HG03354 (cell line): ENCODE measurements around the gene EMID1.

ENCODE experiments used
- ATAC-seq: cut with Tn5 transposase; IDR thresholded peaks from one replicate; pipeline ENCODE4 v1.9.1; 2021; ENCODE audit warnings: mild to moderate bottlenecking; ENCODE audit not compliant: unreplicated experiment, poor library complexity, severe bottlenecking

The EMID1 gene

DNA sequence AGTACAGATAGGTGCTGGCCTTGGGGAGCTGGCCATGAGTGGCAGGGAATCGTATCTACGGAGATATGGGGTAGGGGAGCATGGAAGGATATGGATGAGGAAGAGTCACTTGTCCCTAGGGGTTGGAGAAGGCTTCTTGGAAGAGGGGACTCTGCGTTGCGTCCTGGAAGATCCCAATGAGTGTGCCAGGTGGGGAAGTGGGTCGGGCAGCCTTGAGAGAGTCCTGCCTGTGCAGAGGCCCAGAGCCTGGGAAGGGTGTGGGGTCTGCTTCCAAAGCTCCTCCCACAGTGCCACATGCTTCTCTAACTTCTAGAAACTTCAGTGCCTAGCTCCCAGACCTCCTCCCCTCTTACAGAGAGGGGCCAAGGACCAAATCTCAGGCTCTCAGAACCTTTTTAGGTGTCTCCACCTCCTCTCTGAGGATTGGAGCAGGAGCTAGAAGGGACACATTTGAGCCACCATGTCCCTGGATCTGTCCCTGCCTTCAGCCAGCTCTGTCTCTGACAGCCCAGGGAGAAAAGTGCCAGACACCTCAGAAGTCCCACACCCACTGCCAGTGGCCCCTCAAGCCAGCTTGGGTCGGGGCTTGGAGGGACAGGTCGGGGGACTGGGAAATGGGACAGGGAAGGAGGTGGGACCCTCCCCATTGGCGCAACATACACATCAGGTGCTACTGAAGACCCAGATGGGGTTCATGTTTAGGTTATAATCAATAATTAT lies 51.1 kb downstream of the EMID1 start:
- no peak for ATAC-seq

DNA sequence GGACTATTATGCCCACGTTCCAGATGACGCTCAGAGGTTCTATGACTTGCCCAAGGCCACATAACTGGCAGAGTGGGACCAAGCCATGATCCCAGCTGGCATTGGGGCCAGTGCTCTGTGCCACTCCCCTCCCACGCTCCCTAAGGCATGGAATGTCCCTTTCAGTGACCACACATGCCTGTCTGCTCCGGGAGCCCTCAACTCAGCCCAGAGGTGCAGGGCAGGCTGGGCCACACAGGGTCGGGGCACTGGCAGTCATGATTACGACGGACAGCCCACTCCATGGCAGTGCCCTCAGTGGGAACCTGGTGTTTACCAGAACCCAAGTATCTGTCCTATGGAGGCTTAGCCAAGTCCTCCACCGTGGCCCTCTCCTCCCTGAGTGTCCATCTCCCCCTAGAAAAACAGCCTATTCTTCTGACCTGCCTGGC lies 52.1 kb downstream of the EMID1 start:
- ATAC-seq = no peak

DNA sequence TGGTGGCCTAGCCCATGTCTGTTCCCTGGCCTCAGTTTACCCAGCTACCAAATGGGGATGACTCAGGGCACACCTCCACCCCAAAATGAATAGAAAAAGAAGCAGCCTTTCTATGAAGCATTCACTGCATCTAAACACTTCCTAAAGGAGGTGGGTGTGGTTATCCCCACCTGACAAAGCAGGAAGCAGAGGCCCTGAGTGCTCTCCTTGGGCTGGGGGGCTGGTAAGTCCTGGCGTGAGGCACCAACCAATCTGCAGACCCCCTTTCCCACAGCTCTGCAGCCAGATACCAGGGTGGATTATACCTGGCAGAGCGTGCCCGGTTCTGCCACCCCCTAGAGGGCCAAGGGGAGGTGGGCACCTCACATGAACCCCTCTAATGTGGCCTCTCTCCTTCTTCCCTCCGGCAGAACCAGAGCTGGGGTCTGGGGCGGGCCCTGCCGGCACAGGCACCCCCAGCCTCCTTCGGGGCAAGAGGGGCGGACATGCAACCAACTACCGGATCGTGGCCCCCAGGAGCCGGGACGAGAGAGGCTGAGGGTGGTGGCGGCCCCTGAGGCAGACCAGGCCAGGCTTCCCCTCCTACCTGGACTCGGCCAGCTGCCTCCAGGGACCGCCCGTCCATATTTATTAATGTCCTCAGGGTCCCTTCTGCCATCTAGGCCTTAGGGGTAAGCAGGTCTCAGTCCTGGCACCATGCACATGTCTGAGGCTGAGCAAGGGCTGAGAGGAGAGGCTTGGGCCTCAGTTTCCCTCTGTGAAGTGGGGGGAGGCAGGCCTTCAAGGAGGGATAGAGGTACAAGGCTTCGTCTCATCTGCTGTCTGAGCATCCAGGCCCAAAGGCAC lies 52.9 kb downstream of the EMID1 start:
- no peak for ATAC-seq

DNA sequence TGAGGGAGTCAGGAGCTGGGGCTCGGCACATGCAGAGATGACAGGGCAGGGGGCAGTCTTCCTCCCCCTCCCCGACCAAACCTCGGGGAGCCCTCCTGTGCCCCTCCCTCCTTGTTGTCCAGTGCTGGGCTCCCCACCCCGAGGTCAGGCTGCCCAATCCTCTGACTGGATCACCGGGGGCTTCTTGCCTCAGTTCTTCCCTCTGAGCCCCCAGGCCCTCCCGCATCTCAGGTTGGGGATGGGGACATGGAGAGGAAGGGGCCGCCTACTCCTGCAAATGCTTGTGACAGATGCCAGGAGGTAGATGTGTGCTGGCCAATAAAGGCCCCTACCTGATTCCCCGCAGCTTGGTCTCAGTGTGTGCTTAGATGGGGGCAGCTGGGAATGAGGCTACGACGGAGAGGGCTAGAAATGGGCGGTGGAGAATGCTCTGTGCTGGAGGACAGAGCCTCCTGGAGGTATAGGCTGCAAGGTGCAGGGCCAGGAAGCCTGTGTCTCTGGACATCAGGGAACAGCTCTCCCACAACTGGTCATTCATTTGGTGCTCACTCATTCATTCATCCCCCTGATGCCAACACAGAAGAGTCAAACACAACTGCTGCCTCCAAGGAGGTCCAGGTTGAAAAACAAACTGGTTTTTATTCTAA lies 53.7 kb downstream of the EMID1 start:
- no peak for ATAC-seq

DNA sequence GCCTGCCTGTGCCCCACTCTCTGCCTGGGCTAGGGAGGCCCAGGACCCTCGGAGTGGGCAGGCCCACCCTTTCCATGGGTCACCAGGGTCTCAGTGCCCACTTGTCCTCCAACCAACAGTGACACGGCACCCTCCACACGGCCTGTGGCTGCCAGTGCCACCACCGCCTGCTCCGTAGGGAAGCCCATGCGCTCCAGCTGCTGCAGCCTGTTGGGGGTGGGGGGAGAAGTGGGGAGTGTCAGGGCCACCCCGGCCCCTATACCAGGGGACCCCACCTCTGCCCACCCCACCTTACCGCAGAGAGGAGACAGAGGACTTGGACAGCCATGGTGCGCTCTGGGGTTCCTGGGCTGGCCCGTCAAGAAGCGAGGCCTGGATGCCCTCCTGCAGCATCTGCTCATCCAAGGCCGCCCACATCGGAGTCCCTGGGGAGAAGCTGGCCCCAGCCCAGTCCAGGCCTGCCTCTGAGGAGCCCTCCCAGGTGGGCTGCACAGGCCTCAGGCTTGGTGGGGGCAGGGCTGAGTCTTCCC lies 54.4 kb downstream of the EMID1 start:
- ATAC-seq = no peak

DNA sequence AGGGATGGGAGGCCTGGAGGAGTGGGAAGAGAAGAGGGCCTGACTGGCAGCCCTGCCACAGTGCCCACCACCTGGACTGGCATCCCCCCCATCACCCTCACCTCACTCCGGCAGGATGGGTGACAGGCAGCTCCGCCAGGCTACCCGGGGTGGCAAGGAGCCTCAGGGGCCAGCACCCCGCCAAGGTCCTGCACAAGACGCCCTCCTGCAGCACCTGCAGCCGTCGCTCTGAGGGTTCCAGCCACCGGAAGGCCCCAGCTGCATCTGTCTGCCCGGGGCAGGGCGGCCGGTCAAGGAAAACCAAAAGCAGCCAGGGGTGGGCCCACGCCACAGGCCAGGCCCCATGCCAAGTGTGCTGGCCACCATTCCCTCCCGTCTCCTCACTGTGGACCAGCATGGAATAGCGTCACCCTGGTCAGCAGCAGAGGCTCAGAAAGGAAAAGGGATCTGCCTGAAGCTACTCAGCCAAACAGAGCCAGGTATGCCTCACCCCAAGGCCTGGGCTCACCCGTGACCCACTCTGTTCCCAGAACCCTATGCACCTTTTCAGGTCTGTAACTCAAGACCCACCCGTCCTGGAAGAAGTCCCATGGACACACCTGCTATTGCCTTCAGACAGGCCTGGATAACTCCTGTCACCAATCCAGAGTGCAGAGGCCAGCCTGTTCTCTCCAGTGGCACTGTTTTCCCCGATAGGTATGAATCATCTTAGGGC lies 55.1 kb downstream of the EMID1 start:
- no peak for ATAC-seq

DNA sequence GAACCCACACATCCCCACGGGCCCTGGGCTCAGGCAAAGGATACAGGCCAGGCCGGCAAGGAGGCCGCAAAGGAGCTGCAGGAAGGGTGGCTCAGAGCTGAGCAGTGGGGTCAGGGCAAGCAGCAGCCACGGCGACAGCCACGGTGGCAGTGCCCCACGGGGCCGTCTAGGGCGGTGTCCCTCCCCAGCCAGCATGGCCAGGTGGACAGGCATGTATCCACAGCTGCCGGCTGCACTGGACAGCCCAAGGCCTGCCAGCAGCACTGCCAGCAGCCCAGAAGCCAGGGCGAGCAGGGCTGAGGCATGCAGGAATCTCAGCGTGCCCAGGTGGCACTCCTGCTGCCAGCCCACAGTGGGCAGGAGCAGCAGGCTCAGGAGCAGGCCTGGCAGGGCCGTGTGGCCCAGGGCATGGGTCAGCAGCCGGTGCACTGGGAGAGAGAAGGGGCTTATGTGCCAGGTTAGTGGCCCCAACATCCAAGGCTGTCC lies 58.1 kb downstream of the EMID1 start:
- no peak for ATAC-seq

DNA sequence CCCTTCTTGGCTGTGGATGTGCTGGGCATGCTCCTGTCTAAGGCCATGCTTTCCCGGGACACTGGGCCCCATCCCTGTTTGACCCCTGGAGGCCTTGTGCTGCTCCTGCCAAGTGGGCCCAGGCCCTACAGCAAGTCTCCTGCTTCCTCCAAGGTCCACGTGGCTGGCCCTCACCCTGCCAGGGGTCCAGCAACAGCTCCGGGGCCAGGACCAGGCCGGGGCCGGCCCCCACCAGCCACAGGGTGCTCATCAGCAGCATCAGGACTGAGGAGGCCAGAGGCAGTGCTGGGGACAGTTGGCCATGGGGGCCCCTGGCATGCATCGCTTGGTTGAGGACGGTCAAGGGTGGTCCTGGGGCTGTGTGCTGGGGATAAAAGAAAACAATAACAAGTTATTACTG lies 59.6 kb downstream of the EMID1 start:
- ATAC-seq = no peak

DNA sequence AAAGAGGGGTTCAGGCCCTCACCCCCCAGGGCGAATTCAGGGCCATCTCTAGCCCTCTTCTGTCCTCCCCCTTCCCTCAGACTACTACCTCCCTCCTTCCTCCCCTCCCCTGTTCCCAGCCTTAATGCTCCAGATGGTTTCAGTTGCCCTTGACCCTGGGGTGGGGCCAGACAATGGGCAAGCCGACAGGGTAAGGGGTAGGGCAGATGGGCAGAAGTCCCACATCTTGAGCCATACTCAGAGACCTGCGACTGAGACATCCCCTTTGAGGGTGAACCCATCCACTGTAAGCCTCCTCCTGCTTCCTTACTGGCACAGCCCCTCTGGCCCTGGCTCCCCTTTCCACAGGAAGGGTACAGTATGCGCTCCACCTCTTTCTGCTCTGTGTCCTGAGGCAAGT lies 60.2 kb downstream of the EMID1 start:
- no peak for ATAC-seq

DNA sequence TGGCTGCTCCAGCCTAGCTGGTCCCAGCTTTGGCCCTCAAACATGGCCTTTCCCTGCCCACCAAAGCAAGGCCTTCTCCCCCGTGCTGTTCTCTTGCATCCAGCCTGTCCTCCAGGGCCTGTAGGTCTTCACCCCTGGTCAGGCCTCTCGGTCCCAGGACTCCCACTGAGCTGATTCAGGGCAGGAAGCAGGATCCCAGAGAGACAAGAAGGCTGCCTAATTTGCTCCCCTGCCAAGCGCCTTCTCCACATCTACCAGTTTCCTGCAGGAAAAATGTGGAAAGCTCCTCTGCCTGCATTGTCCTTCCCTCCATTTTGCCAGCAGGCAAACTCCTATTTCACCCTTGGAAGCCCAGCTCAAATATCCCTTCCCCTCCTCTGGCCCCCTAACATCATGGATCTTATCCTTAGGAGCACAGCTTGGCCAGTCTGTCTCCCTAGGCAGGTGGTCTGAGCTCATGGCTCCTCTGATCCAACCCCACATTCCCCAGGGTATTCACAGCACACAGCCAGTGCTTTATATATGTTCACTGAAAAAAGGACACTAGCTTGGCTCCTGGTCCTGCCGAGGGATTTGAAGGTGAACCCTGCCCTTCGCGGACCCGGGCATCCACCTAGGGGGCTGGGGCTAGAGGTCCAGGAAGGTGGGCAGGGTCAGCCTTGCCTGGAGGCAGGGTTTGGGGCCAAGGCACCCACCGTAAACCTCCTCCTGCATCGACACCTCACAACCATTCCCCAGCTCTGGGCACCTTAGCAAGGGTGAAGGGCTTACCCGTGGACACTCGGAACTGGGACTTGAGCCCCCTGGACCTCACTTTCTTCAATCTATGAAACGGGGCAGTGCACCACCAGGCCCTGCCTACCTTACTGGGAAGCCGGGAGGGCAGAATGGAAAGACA lies 61.1 kb downstream of the EMID1 start:
- no peak for ATAC-seq

DNA sequence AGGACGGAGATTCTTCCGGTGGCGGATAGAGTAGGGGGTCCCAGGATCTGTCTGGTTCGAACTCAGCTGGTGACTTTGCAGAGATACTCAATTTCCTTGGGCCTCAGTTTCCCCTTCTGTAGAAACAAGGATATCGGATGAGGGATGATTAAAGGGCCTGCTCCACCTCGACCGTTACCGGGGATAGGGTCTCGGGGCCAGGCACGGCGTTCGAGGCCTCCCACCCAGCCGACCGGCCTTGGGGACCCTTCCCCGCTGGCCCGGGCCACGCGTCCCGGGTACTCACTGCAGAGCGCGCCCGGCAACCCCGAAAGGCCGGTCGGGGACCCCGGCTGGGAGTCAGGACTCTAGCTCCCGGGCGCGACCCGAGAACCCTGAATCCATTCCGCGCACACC lies 61.8 kb downstream of the EMID1 start:
- no peak for ATAC-seq

DNA sequence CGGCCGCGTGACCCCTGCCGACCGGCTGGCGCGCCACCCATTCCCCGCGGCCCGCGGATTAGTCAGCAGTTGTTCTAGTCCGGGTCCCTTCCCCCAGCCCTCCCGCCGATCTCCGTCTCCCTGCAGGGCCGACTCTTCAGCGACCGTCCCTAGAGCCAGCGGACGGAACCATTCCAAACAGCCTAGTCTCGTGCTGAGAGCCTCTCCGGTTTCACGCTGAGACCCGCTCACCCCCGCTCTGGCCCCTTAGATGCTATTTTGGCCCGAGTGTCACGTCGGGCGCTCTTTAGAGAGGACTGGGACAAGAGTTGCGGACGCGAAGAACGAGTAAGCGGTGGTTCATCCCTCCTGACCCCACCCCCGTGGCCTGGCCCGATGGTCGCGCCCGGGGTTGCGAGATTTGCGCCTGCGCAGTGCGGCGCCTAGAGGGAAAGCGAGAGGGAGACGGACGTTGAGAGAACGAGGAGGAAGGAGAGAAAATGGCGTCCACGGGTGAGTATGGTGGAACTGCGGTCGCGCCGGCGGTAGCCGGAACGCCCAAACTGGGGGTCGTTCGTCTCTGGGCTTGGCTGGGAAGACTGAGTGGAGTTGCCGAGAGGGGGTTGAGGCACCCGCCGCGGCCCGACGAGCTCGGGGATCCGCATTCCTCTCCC lies 62.3 kb downstream of the EMID1 start, which contains the start of the genes EWSR1 and RHBDD3:
Gene EWSR1, plus strand, starts transcription at position 411 of the 653 bp plus-strand sequence. Its CDS starts 69 bp downstream, at position 480.
Gene RHBDD3, minus strand, starts transcription at position 124 of the 653 bp plus-strand sequence. CDS start 2,355 bp downstream, outside the sequence.
- peak; percentile 81 for ATAC-seq

DNA sequence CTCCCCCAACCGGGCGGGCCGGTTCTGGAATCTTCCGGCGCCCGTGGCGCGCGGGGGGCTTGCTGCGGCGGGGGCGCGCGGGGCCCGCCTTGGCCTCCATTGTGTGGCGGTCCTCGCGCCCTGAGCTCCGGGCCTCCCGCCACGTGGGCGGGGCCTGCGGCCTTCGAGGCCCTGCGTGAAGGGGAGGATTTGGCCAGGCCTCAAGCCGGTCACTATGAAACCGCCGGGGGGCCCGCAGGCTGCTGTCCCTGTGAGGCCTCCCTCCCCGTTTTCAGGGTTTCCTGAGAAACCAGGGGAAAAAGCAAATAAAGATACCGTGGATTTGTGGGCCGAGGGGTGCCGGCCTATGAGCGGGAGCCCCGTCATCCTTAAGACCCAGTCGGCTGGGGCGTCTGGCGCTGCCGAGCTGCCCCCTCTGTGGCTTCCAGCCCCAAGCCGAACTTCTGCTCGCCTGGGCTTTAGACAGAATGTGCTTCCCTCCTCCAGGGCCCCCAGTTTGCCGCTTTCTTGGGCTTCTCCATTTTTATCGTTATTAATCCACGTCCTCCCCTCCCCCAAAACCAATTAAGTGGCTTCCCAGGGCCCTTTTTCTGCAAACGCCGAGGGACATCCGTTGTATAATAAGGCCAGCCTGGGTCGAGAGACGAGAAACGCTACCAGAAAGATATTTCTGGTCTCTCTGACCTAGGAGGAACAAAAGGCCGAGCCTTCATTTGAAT lies 63.0 kb downstream of the EMID1 start:
- ATAC-seq = peak; percentile 24

DNA sequence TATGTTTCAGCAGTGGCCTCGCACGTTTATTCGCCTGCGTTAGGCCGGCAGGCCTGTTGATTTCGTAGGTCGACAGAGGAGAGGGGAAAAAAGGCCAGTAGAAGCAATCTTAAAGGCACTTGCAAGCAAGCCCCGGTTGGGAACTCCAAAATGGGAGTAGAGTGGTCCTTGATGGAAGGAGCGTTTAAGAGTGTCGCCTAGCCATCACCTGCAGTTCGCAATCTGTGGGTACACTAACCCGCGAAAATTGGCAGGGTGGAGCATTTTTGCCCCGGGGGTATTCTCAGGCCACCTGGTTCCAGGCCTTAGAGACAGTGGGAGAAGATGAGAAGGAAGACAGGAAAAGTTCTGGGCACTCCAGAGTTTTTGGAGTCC lies 63.5 kb downstream of the EMID1 start:
- ATAC-seq = no peak

DNA sequence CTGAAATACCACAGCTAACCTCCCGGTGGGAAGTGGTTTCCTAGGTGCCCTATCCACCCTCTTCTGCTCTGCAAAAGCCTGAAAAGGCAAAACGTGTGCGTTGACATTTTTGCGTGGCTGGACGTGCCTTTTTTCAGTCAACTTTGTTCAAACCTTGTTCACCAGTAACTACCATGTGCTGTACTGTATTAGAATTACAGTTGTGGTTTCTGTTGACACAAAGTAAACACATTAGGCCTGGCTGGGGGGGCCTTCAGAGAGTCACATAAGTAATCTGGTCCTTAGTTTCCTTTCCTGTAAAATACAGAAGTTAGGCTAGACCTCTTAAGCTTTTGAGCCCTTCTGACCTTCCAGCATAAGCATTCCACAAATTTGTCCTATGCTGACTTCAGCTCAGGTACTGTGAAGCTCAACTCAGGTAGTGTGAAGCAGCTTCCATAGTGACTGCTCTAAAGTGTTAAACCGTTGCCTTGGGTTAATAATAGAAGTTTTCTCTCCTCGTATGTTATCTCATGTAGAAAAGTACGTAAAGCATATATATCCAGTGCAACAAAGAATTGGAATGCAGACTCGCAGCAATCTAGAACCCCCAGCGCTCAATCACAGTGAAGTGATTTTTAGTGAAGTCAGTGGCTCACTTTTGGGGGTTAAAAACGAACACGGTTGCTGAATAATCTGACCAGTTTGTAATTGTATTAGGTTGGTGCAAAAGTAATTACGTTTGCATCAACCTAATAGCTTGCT lies 64.2 kb downstream of the EMID1 start:
- no peak for ATAC-seq

DNA sequence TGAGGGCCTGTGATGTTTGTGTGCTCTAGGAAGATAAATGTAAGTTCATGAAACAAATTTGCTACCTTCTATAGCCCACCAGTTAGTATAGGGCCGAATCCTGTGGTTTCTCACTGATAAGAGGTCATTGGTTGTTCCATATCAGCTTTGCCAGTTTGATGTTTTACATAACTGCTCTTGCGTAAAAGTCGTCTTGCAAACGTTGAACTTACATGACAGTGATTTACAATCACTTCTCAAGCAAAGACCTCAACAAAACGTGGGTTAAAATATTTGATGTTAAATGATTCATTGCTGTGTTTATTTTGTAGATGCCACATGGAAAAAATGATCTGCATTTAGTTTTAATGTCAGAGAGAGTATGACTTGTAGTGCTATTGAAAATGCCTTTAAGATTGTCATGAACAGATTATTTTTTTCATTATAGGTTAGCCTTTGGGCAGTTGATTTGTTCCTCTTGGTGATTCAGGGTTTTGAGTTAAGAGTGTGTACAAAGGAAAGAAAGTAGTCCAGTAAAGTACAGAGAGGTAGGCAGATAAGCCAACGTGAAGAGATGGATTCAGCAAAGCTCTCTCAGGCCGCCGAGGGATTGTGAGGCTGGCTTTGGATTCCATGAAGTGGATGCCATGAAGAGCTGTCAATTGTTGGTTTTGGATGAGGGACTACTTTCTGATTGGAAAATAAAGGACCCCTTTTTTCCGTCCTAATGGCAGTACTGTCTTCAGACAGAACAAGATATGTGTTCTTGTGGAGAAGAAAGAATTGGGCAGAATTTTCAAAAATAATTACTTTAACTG lies 65.0 kb downstream of the EMID1 start:
- no peak for ATAC-seq
